Caco-2 (cell line): Measurements from ENCODE around the gene CRELD1. TPM values are rescaled to one million over a fixed set of nuclear protein-coding genes. Genes with fewer than 3 reads are reported as not detected.

ENCODE experiments used
- BruUV-seq: library from RNA; stranded (reverse); fragments of 400-500 nt; replicated peaks from 2 replicates; lab custom pipeline; 2021; lab: Mats Ljungman, UMichigan
- CTCF ChIA-PET: fragments of 300-600 bp; sonication (Branson Sonifier 250); formaldehyde crosslinking; loops from one replicate; lab custom pipeline; 2022; ENCODE audit warnings: antibody characterized with exemption; lab: Charles Lee
- POLR2A ChIA-PET: fragments of 300-600 bp; sonication (Branson Sonifier 250); formaldehyde crosslinking; loops from one replicate; lab custom pipeline; 2022; ENCODE audit warnings: antibody characterized with exemption; lab: Charles Lee
- DNase-seq, 2 experiments: peaks; one replicate each; pipeline versions ENCODE4 v3.0.0 to v3.0.0-alpha.2; 2020 to 2022
- H3K27me3 ChIP-seq: replicated peaks from 2 replicates; pipeline ENCODE4 v1.6.0; 2011; ENCODE audit warnings: low read length; ENCODE audit not compliant: control insufficient read depth, insufficient read depth
- H3K36me3 ChIP-seq: 2 replicates; pipeline ENCODE4 v1.5.1; 2011; ENCODE audit warnings: low read length; ENCODE audit not compliant: control insufficient read depth, insufficient read depth
- H3K4me1 ChIP-seq: fragments of 250-450 bp; sonication (Bioruptor Pico); 2 replicates; pipeline ENCODE4 v1.5.1; 2020; ENCODE audit warnings: mild to moderate bottlenecking
- H3K4me3 ChIP-seq: 2 replicates; pipeline ENCODE4 v1.5.1; 2011; ENCODE audit warnings: low read depth, mild to moderate bottlenecking, control low read depth, low read length
- H3K9me3 ChIP-seq: fragments of 250-450 bp; sonication (Bioruptor Pico); 2 replicates; pipeline ENCODE4 v1.5.1; 2020; ENCODE audit warnings: mild to moderate bottlenecking, moderate library complexity
- H3K27ac Mint-ChIP-seq: one replicate; pipeline ENCODE4 v1.8.0; 2022; ENCODE audit warnings: mixed read lengths; ENCODE audit not compliant: unreplicated experiment
- H3K27me3 Mint-ChIP-seq: one replicate; pipeline ENCODE4 v1.8.0; 2022; ENCODE audit warnings: mixed read lengths; ENCODE audit not compliant: insufficient read depth, unreplicated experiment
- H3K36me3 Mint-ChIP-seq: one replicate; pipeline ENCODE4 v1.8.0; 2022; ENCODE audit warnings: mild to moderate bottlenecking, mixed read lengths; ENCODE audit not compliant: insufficient read depth, unreplicated experiment
- H3K4me1 Mint-ChIP-seq: one replicate; pipeline ENCODE4 v1.8.0; 2022; ENCODE audit warnings: low read depth, mixed read lengths; ENCODE audit not compliant: unreplicated experiment
- H3K4me3 Mint-ChIP-seq: one replicate; pipeline ENCODE4 v1.8.0; 2022; ENCODE audit warnings: mild to moderate bottlenecking, moderate library complexity, mixed read lengths; ENCODE audit not compliant: unreplicated experiment
- H3K9me3 Mint-ChIP-seq: one replicate; pipeline ENCODE4 v1.8.0; 2022; ENCODE audit warnings: mixed read lengths; ENCODE audit not compliant: unreplicated experiment
- intact Hi-C: fragments of 100-400 bp; cut with micrococcal nuclease; formaldehyde crosslinking; loops from one replicate; pipeline ENCODE4 v1.10.0; 2022; ENCODE audit not compliant: unreplicated experiment
- total RNA-seq: library from RNA; stranded (reverse); gene quantifications from 2 replicates; pipeline ENCODE4 v1.2.3, GENCODE V29; 2022
- TF ChIP-seq, protein P1 (sequence below), 2 experiments: fragments of 200-600 bp in 1 of 2; IDR thresholded peaks; 1 replicate in 1 of 2; 2 replicates in 1 of 2; pipeline versions ENCODE4 v1.5.1 to v1.8.0; 2011 to 2022; ENCODE audit warnings: antibody characterized with exemption in 1 of 2, control low read depth in 1 of 2, inconsistent platforms in 1 of 2, low read depth in 1 of 2, low read length in 1 of 2, mild to moderate bottlenecking in 1 of 2, moderate library complexity in 1 of 2; ENCODE audit not compliant: insufficient read depth in 1 of 2, severe bottlenecking in 1 of 2, unreplicated experiment in 1 of 2

CRELD1 gene
- total RNA-seq, 1 experiment from 2014 or later, result 18.3 TPM

GRCh38 chr3:9945358-9945757, 11.7 kb downstream of the CRELD1 start:
- Mint-ChIP-seq H3K9me3 (no peaks in the 10 kb centered on the region), H3K27me3 (no peaks in the 10 kb centered on the region), H3K4me3 (peak overlapping the region; percentile 83), H3K4me1 (no peaks in the 10 kb centered on the region), H3K36me3 (peaks cover 15% of the 10 kb centered on the region), H3K27ac (no peak overlapping the region)
- TF ChIP-seq, protein P1, sequence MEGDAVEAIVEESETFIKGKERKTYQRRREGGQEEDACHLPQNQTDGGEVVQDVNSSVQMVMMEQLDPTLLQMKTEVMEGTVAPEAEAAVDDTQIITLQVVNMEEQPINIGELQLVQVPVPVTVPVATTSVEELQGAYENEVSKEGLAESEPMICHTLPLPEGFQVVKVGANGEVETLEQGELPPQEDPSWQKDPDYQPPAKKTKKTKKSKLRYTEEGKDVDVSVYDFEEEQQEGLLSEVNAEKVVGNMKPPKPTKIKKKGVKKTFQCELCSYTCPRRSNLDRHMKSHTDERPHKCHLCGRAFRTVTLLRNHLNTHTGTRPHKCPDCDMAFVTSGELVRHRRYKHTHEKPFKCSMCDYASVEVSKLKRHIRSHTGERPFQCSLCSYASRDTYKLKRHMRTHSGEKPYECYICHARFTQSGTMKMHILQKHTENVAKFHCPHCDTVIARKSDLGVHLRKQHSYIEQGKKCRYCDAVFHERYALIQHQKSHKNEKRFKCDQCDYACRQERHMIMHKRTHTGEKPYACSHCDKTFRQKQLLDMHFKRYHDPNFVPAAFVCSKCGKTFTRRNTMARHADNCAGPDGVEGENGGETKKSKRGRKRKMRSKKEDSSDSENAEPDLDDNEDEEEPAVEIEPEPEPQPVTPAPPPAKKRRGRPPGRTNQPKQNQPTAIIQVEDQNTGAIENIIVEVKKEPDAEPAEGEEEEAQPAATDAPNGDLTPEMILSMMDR (IDR thresholded peaks at IDR 0.05; ENCODE audit: insufficient read depth in 1 of 2, low read depth in 1 of 2, low read length in 1 of 2, severe bottlenecking in 1 of 2, unreplicated experiment in 1 of 2), result no peak
- CTCF ChIA-PET, result interaction anchor here (1.4 to 2.6 kb wide), 3 partner anchors 12 to 43 kb away, joined by 12 to 81 read pairs (median 14); partner anchors contain the start of genes CRELD1 and IL17RE
- H3K4me3 ChIP-seq, result peak overlapping the region; percentile 1; the same call in 1 of the 2 replicates
- no peaks in the 10 kb centered on the region; the same call in 1 of the 2 replicates for H3K36me3 ChIP-seq
- no peaks in the 10 kb centered on the region for H3K27me3 ChIP-seq
- POLR2A ChIA-PET, result interaction anchor here (0.6 to 1.8 kb wide), 4 partner anchors 12 to 114 kb away, joined by 3 to 49 read pairs (median 5); partner anchors contain the start of gene CRELD1
- TSS peak; percentile 46 for BruUV-seq
- H3K9me3 ChIP-seq, result no peaks in the 10 kb centered on the region
- intact Hi-C loops, result no loop called here
- H3K4me1 ChIP-seq, result 0 out of 2 replicates have a peak, but pooled peaks cover 6% of the 10 kb centered on the region
- DNase-seq, result no peak

DNA sequence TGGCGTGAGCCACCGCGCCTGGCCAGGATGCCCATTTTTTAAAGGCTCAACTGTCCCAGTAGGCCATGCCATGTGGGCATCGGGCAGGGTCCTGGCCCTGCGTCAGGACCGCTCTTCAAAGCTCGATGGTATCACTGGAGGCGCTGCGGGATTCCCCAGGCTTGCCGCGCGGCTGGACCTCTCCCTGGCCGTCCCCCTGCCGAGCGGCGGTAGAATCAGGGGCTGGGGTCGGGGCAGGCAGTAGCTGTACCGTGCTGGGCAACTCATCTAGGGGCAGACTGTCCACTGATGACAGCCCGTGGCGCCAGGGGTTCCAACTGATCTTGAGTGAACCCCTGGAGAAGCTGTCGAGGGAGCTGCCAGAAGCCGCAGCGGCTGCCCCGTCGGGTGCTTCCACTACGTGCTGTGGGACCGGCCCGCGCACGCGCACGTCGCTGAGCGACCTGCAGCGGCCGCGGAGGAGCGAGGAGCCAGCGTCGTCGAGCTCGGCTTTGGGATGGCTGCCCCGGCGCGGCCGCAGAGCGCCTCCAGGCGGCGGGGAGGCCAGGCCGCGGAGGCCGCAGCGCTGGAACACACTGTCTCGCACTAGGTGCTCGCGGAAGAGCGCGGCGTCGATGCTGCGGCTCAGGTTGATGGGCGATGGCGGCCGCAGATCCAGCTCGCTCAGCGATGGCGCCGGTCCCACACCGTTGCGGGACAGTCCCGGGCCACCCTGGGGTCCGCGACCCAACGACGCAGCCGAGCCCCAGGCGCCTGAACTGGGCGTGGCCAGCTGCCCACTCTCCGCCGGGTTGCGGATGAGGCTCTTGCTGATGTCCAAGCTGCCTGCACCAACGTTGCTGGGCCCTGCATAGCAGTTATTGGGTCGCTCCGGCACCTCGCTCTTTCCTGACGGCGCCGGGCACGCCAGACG, 12.7 kb downstream of the CRELD1 start:
- BruUV-seq, result no TSS peak
- H3K27me3 Mint-ChIP-seq, result no peaks in the 10 kb centered on the region
- H3K4me1 Mint-ChIP-seq, result no peaks in the 10 kb centered on the region
- no peaks in the 10 kb centered on the region for H3K9me3 ChIP-seq
- H3K9me3 Mint-ChIP-seq, result no peaks in the 10 kb centered on the region
- peak overlapping the region; percentile 60 for H3K4me3 ChIP-seq
- CTCF ChIA-PET, result interaction anchor here (0.6 to 2.6 kb wide), 27 partner anchors 9 to 214 kb away, joined by 3 to 81 read pairs (median 4); partner anchors contain the start of genes ARPC4, CRELD1, IL17RC and IL17RE
- POLR2A ChIA-PET, result interaction anchor here (0.6 to 1.8 kb wide), 10 partner anchors 13 to 197 kb away, joined by 3 to 49 read pairs (median 4); partner anchors contain the start of genes ARPC4, CRELD1, EMC3 and OGG1
- H3K27me3 ChIP-seq, result no peaks in the 10 kb centered on the region
- H3K36me3 ChIP-seq, result no peaks in the 10 kb centered on the region; the same call in 1 of the 2 replicates
- peak; percentile 89 to 93 for DNase-seq
- 0 out of 2 replicates have a peak, but pooled peaks cover 6% of the 10 kb centered on the region for H3K4me1 ChIP-seq
- TF ChIP-seq, protein P1 (IDR thresholded peaks at IDR 0.05; ENCODE audit: insufficient read depth in 1 of 2, low read depth in 1 of 2, low read length in 1 of 2, severe bottlenecking in 1 of 2, unreplicated experiment in 1 of 2), result peak; percentile 50 to 56
- peak overlapping the region; percentile 83 for H3K27ac Mint-ChIP-seq
- intact Hi-C loops, result loop anchor here (1.0 to 2.0 kb wide), 2 partner anchors 16 to 30 kb away; partner anchors contain the start of gene IL17RC
- H3K36me3 Mint-ChIP-seq, result peaks cover 15% of the 10 kb centered on the region
- peak overlapping the region; percentile 83 for H3K4me3 Mint-ChIP-seq
